SW480 (cell line): Measurements from ENCODE around the gene TWF1.

ENCODE experiments used
- DNase-seq: peaks from one replicate; pipeline ENCODE4 v3.0.0-alpha.2; 2016; ENCODE audit warnings: low spot score

Gene TWF1

DNA sequence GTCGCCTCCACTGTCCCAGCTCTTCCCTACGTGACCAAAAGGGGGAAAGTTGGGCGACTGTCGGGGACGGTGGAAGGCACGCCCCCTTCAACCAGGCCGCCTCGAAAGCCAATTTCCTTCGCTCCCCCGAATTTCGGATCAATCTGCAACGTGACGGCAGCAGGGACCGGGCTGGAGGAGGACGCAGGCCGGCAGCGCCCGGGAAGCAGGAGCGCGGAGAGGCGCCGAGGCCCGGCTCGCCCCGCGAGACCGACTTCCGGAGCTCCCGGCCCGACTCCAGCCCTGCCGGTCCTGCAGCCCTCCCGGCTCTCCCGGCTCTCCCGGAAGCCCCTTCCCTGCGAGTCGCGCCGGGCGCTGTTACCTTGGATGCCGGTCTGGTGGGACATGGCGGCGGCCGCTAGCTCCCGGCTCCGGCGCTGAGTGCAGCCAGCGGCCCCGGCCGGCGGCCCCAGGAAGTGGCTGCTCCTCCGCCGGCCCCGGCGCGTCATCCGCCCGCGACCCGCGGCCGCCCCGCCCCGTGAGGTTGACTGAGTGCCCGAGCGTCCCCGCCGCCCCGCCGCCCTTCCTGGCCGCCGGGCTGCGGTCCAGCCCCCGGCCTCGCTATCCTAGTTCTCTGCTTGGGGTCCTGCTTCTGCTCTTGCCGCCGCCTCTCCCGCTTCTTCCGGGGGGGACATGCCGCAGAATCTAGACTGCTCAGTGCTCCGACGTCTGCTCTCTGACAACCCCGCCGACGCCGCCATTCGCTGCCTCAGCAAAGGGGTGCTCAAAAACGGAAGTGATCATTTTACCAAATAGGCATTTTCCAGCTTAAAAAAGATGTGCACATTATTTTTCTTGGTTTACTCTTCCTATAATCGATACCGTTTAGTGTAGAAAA lies at the start of gene TWF1:
Gene TWF1, minus strand, starts transcription at position 458 of the 877 bp plus-strand sequence. Its CDS starts 72 bp downstream, at position 386.
- DNase-seq, result peak; percentile 76

DNA sequence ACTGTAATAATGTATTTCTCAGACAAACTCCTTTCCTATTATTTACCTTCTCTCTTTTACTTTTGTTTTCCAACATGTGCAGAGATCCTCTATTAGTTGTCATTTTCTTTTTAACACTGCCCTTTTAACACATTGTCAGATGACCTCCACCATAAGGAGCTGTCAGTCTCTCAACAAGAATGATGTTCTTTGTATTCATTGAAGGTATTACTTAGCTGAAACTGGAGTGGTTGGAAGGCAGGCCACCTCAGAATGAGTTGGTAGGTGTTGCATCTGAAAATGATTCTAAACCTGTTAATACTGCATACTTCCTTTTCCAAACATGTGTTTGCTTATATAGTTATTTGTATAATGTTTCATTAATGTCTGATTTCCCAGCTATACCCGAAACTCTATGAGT lies 46.6 kb upstream of the TWF1 start:
- no peak for DNase-seq

DNA sequence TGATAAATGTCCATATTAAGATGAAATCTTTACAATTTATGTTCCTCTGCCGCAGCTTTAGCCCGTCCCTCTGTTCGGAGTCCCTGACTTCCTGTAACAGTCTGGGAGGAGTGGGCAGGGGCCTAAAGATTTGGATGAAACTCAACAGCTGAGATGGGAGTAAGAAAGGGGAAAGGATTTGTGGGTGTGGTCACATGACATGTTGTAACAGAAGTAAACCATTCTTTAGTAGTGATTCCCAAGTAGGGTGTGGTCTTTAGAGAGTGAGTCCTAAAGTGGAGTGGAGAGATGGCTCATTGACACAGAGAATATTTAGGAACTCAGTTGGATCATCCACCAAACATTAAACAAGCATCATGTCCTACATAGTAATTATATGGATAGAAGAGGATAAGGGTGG lies 42.7 kb upstream of the TWF1 start:
- DNase-seq, result peak; percentile 16

DNA sequence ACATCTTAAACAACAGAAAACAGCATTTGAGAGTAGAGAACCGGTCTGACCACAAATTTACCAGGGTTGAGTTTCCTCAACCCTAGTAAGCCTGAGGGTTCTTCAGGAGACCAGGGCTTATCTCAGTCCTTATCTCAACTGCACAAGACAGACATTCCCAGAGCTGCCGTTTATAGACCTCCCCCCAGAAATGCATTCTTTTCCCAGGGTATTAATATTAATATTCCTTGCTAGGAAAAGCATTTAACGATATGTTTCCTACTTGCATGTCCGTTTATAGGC lies 42.0 kb upstream of the TWF1 start:
- no peak for DNase-seq

DNA sequence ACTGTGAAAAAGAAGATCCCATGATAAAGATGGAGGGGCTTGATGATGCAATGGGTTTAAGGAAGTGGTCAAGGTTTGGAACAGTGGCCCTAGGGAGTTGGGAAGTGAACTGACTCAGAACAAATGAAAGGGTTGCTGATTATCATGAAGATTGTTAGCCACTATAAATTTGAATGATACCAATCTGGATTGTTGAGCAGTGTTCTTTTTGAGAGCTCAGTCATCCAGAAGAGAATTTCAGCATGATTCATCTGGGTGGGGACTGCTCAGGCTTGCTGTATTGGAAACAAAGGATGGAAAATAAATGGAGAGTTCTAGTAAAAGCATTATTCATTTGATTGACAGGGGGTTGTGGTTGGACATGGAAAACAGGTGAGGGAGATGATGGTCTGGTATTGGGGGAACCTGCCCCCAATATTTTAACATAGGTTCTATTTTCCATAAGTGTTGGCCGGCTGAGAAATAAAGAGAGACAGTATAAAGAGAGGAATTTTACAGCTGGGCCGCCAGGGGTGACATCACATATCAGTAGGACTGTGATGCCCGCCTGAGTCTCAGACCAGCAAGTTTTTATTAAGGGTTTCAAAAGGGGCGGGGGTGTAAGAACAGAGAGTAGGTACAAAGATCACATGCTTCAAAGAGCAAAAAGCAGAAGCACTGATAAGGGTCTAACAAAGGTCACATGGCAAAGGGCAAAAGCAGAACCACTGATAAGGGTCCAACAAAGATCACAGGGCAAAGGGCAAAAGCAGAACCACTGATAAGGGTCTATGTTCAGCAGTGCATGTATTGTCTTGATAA lies 41.5 kb upstream of the TWF1 start:
- peak; percentile 66 for DNase-seq

DNA sequence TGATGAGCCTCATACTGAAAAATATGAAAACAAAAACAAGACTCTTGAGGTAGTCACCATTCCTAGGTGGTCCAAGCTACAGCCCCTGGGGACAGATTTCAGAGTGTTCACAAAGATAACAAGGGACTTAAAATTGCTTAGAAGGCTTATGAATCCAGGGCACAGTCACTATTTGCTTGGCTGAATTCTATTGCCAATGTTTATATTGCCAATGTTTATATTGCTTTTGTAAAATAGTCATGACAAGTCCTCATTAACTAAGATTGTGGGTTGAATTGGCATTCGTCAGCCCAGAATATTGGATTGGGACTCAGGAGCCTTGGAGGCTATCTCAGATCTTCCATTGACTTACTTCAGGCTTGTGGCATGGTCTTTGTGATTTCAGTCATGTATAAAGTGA lies 36.1 kb upstream of the TWF1 start:
- no peak for DNase-seq

DNA sequence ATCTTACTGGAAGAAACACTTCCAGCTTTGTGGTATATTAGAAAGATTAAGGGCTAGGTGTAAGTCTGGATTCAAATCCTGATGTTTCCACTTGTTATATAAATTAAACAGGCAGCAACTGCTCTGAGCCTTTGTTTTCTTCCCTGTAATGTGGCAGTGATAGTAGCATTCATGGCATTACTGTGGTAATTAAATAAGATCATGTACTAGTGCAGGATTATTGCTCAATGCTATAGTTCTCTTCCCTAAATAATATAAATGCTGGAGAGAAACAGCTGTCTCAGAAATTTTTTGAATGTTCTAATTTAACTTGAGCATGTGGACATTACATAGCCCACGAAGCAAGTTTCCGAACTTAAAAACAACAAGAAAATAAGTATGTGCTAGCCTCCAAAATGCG lies 35.1 kb upstream of the TWF1 start:
- DNase-seq, result no peak

DNA sequence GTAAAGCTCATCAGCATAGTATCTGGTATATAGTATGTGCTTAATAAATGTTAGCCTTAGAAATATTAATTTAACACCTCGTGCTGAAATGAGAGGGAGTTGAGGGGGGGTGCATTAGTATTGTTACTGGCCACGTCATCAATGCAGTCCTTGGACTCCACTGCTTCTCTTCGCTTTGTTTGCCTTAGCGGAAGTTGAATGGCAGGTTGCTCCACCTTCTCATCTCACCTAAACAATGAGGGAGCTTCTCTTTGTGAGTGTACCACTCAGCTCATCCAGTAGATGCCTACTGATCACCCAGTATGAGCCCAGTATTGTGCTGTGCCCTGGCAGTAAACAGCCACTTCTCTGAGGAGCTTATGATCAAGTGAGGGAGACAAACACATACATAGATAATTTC lies 34.2 kb upstream of the TWF1 start:
- DNase-seq, result no peak

DNA sequence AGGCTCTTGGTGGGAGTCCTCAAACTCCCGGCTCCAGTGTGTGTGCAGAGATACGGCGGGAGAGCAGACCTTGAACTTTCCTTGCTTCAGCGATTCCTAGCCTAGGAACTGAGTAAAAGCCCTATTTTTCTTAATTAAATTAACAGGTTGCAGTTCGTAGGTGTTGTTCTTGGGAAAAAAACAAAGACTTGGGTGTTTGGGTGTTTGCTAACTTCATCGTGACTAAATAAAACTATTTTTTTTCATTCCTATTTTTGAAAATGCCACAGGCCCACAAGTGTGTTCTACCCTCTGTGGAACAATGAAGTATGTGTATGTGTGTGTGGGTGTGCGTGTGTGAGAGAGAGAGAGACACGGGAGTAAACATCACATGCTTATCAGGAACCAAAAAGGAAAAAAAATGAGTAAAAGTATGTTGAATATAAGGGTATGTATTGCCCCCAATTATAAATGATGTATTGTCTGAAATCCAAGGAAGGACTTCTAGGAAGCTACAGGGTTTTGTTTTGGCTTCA lies 30.4 kb upstream of the TWF1 start:
- peak; percentile 46 for DNase-seq

DNA sequence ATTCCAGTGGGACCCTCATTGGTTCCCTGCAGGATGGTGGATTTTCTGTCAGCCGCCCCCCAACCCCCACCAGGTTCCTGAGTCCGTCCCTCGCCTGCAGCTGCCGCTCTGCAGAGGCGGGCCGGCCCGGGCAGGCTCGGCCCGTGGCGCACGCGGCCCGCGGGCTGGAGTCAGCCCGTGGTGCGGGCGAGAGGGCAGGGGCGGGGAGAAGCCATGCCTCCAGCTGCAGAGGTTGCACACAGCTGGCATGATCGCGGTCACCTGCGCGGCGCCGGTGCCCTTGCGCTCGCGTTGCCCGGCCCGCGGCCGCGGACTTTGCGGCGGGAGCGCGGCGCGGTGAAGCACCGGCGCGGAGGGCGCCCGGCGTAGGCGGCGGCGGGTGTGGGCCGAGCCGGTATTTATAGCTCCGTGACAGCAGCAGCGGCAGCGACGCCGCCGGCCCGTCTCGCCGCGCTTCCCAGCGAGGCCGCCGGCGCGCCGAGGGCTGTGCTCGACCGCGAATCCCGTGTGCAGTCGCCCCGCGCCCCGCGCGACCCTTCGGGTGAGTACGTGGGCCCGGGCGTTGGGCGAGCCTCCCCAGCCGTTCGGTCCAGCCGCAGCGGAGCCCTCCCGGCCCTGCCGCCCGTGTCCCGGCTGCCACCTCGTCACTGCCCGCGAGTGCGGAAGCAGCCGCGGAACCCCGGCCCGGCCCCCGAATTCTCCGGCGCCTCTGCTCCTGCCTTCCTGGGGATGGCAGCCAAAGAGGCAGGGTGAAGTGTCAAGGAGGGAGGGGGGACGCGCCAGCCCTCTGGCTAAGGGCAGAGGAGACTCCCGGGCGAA lies 29.7 kb upstream of the TWF1 start, which contains the start of gene TMEM117:
Gene TMEM117, plus strand, starts transcription at position 426 of the 819 bp plus-strand sequence.
- peak; percentile 58 for DNase-seq

DNA sequence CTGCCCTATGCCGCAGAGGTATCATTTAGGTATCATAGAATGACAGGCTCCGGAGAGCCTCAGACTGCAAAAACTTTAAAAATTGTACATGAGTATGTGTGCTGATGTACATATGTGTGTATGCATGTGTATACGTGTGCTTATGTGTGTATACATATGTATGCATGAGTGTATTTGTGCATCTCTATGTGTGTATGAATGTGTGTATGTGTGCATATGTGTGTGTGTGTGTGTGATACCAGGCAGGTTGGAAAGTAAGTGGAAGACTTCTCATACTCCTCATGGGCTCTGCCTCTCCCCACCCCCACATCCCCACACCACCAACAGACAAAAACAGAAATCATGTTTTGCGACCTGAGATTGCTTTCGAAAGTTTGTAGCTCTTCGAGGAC lies 29.1 kb upstream of the TWF1 start:
- DNase-seq, result peak; percentile 16

DNA sequence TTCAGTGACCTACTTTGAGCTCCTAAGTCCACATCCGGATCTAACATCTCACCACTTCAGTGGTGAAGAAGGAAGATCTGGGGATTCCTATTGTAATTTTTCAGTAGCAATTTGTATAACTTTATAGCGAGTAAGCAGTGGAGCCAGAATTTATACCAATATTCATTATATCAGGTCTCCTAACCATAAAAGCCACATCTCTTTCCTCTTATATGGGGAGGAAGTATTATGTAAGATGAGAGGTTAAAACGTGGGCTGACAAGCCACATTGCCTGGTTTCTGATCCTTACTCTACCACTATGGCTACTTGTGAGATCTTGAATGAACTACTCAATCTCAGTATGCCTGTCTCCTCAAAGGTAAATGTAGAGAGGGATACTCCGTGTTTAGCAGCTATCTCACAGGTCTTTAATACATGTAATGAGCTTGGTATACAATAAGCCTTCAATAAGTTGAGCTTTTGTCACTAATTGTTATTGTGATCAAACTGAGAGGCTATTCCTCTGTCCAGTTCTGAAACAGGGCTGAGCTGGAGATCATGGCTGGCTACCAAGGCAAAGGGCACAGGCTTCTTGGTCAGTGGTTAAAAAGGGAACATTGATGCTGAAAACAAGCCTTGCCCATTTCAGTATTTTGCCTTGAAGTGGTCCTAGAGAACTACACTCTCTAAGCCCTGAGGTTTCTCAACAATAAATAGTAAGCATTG lies 26.5 kb upstream of the TWF1 start:
- no peak for DNase-seq

DNA sequence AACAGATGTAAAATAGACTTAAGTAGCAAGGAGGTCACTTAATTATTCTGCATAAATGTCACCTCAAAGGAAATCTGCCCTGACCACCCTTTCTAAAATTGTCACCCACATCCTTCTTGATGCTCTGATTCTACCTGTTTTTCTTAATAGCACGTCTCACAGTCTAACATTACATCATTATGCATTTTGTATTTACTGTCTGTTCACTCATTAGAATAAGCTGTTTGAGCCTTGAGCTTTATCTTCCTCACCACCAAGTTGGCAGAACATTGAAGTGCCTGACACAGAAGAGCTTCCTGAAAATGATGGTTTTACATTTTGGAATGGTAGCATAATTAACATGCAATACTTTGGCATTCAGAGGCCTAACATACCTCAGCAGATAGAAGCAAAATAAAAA lies 21.0 kb upstream of the TWF1 start:
- no peak for DNase-seq

DNA sequence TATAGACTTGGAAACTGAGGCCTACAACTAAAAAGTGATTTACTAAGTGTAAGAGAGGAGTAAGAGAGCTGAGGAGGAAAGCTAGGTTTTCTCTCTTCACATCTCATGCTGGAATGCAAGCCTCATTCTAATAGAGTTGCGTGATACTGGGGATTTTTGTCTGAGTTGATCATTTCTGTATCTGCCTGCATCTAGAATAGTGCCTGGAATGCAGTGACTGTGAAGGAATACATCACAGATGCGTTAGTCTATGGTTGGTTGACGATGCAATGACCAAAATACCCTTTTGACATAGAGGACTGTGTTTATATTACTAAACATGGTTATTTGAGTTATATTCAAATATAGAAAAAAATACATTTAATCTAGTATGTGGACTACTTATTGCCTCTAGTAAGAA lies 20.6 kb upstream of the TWF1 start:
- DNase-seq, result no peak

DNA sequence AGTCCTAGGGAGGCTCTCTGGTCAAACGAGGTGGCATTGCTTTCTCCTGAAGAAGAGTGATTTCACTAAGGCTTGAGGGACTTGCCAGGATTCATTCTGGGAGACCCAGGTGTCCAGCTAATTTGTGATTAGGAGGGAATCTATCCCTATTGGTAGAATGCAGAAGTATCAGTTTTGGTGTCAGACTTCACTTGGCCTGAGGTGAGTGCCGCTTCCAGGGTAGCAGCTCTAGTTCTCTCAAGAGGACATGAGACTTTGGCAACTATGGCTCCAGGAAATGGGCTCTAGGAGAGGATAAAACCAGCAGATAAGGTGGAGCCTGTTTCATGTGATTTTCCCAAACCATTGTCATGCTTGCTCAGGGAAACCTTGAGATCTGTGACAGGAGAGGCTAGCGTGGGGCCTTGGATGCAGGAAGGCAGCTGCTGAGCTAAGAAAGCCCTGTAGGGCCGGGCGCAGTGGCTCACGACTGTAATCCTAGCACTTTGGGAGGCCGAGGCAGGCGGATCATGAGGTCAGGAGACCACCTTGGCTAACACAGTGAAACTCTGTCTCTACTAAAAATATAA lies 18.2 kb upstream of the TWF1 start:
- DNase-seq, result no peak

DNA sequence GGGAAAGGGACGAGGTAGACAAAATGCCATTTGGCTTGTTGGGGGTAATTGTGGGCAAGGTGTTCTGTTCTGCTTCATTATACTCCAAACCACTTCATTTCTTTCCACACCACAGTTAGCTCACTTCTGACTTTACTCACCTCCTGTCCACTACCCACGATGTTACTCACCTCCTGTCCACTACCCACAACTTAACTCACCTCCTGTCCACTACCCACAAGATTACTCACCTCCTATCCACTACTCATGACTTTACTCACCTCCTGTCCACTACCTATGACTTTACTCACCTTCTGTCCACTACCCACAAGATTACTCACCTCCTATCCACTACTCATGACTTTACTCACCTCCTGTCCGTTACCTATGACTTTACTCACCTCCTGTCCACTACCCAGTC lies 10.1 kb upstream of the TWF1 start:
- peak; percentile 18 for DNase-seq

DNA sequence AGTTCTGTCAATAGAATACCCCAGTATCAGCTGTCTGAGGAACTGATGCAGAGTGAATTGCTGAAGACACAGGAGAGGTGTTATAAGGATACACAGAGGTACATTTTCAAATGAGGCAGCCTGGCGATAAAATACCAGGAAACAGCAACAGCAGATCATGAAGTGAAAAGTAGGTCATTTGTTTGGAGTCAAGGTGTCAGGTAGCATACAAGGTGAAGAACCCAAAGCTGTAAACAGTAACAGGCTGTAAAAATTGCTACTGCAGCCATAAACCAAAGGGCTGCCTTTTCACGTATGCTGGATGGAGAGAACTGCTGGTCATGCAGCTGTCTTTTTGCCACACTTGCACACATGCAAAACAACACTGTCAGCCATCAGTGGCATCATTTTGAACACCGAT lies 9.3 kb upstream of the TWF1 start:
- no peak for DNase-seq

DNA sequence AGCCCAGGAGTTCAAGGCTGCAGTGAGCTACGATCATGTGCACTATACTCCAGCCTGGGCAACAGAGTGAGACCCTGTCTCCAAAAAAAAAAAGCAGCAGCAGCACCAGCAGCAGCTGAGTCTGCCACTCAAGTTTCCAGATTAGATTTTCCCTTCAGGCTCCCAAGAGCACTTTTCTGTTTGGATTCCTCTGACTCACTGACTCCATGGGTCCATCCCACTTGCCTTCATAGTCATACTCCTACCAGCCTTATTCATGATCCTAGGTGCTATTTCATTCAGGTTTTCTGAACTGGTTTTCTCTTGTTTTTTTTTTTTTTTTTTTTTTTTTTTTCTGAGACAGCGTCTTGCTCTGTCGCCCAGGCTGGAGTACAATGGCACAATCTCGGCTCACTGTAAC lies 6.8 kb upstream of the TWF1 start:
- DNase-seq, result no peak

DNA sequence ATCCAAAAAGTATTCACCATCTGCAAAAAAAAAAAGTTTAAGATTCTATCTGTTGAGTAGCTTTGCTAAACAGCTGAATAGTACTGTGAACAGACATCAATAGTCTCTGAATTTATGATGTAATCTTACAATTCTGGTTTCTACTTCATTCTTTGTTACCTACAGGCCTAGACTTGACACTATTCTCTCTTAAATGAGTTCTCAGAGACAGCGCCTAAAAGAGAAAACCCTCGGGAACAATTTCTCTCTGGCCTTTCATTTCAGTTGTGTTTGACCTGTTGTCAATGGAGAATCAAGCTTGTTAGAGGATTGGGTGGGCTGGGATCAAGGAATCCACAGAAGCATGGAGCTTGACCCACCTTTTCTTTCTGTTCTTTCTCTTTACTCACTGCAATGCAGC lies 5.9 kb upstream of the TWF1 start:
- no peak for DNase-seq

DNA sequence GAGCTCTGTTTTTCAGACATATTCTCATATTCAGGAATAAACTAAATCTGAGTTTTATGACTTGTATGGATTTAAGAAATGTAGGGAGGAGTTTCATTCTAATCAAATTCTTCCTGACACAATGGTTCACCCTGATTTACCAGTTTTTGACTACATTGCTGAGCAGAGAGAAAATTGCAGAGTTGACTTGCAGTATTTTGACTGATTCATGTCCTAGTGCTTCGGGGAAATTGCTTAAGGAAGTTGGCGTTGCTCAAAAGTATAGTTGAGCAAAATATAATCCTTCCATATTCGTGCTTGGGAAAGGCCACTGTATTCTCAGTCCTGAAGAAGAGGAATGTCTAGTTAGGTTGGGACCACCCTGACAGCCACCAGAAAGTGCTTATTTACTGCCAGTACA lies 1.3 kb upstream of the TWF1 start:
- DNase-seq, result no peak

DNA sequence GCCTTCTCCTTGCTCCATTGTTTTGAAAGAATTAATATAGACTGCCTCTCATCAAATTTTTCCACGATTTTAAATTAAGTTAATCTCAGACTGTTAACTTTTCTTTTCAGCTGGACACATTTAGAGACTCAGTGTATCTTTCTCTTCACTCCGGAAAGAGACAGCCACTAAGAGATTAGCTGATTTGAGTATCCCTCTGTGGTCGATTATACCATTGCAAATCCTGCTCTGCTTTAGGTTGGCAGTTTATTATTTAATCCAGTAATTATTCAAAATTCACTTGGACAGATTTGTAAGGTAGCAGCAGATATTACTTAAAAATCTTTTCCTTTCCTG lies 588 bp upstream of the TWF1 start:
- DNase-seq, result no peak
